ENCODE measurements around the gene ATXN2.
A peak's percentile ranks its signal among the peaks of the same experiment; 100 is the strongest.
"Not testable (repeated sequence)": the region's sequence is repeated elsewhere in the genome, so short reads cannot be mapped to it uniquely, and the experiment has no call there.

ATXN2 gene

DNA sequence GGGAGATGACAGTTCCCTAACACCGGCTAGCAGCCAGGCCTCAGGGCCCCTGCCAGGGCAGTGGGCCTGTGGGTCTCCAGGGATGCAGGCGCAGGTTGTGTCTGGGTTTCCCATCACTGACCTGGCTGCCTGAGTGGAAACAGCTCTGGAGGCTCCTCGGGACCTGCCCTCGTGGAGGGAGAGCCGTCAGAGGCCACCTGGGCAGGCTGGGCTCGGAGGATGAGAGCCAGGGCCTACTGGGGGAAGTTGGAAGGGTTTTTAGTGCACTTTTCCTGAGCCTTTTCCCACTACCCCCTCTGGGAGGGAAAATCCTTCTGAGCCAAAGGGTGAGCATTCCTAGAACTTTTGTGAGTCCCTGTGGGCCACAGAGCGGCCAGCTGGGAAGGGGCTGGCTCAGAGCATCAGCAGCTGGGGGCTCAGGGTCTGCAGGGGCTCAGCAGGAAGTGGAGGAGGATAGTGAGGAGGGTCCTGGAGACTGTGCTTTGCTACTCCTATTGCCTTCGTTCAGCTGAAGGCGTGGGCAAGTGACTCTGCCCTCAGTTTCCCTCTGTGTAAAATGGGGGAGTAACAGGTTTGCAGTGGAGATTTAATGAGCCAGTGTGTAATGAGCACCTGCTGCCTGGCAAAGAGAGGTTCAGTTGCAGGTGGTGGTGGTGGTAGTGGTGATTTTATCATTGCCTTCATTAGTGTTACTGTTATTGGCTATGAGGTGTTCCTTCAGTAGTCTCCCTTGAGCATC, 191.6 kb downstream of the ATXN2 start:
- DNase-seq (no peak), ATAC-seq (replicated peaks) (peak in 1 of 2 donors; percentile 4)
- Mint-ChIP-seq H3K4me3 (peak overlapping the region; percentile 83 to 85), H3K27ac (peak overlapping the region; percentile 99), H3K9me3 (no peaks in the 10 kb centered on the region), H3K36me3 (peaks cover 6 to 35% of the 10 kb centered on the region in 2 donors), H3K27me3 (no peaks in the 10 kb centered on the region), H3K4me1 (peaks cover 63 to 88% of the 10 kb centered on the region in 2 donors)

- DNase-seq (peak; percentile 86), ATAC-seq (replicated peaks) (peak; percentile 29 to 31)
- peaks cover 56 to 80% of the 10 kb centered on the region in 2 donors for H3K4me1 Mint-ChIP-seq
- H3K36me3 Mint-ChIP-seq, result peaks cover 6 to 29% of the 10 kb centered on the region in 2 donors
- peak overlapping the region; percentile 99 for H3K27ac Mint-ChIP-seq
- H3K9me3 Mint-ChIP-seq, result no peaks in the 10 kb centered on the region
- no peaks in the 10 kb centered on the region for H3K27me3 Mint-ChIP-seq
- H3K4me3 Mint-ChIP-seq, result peak overlapping the region; percentile 83 to 85
Measured at GRCh38 chr12:111406474-111407376, 192.4 kb downstream of the ATXN2 start.

GRCh38 chr12:111405859-111406473, 193.1 kb downstream of the ATXN2 start, which contains the start of gene SH2B3:
SH2B3 (plus strand) TSS chr12:111405923; CDS start chr12:111418146, 12,223 bp downstream.
- peak; percentile 0 to 1 for ATAC-seq (replicated peaks)
- H3K4me3 Mint-ChIP-seq, result peak within 1 kb of the TSS; percentile 85 to 86
- peaks cover 6 to 29% of the 10 kb centered on the region in 2 donors for H3K36me3 Mint-ChIP-seq
- no peaks in the 10 kb centered on the region for H3K9me3 Mint-ChIP-seq
- H3K27me3 Mint-ChIP-seq, result no peaks in the 10 kb centered on the region
- peaks cover 54 to 74% of the 10 kb centered on the region in 2 donors for H3K4me1 Mint-ChIP-seq
- peak within 1 kb of the TSS; percentile 99 for H3K27ac Mint-ChIP-seq
- no peak for DNase-seq

GRCh38 chr12:111405149-111405858, 193.8 kb downstream of the ATXN2 start:
- DNase-seq (peak; percentile 96), ATAC-seq (replicated peaks) (peak; percentile 60 to 68)
- H3K36me3 Mint-ChIP-seq, result peaks cover 5 to 29% of the 10 kb centered on the region in 2 donors
- no peaks in the 10 kb centered on the region for H3K9me3 Mint-ChIP-seq
- H3K4me1 Mint-ChIP-seq, result peaks cover 52 to 74% of the 10 kb centered on the region in 2 donors
- H3K27ac Mint-ChIP-seq, result peak overlapping the region; percentile 97
- H3K27me3 Mint-ChIP-seq, result no peaks in the 10 kb centered on the region
- H3K4me3 Mint-ChIP-seq, result peak overlapping the region; percentile 85 to 86

- peaks cover 2 to 5% of the 10 kb centered on the region in 2 donors for H3K9me3 Mint-ChIP-seq
- H3K4me3 Mint-ChIP-seq, result peak overlapping the region; percentile 85 to 86
- H3K27me3 Mint-ChIP-seq, result no peaks in the 10 kb centered on the region
- peaks cover 52 to 74% of the 10 kb centered on the region in 2 donors for H3K4me1 Mint-ChIP-seq
- peak overlapping the region; percentile 97 for H3K27ac Mint-ChIP-seq
- ATAC-seq (replicated peaks) (peak; percentile 8 to 11), DNase-seq (peak; percentile 71)
- peaks cover 6 to 30% of the 10 kb centered on the region in 2 donors for H3K36me3 Mint-ChIP-seq
Measured at GRCh38 chr12:111404362-111405148, 194.6 kb downstream of the ATXN2 start.

DNA sequence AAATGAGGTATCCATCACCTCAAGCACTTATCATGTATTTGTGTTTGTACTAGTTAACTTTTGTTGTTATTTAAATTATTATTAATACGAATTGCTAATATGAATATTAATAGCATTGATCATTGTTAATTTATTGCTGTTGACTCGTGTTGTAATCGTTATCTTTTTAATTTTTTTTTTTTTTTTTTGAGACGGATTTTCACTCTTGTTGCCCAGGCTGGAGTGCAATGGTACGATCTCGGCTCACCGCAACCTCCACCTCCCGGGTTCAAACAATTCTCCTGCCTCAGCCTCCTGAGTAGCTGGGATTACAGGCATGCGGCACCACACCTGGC, 196.7 kb downstream of the ATXN2 start:
- not testable (repeated sequence) for DNase-seq; H3K9me3 Mint-ChIP-seq; H3K27me3 Mint-ChIP-seq; ATAC-seq (replicated peaks)
- Mint-ChIP-seq H3K4me3 (peak overlapping the region in 1 of 2 donors; percentile 77), H3K4me1 (peaks cover 46 to 68% of the 10 kb centered on the region in 2 donors), H3K27ac (peak overlapping the region; percentile 97), H3K36me3 (peaks cover 5 to 17% of the 10 kb centered on the region in 2 donors)

All from stimulated activated naive B cell treated with anti-CD40 and anti-IgM and Interleukin-4, amounts not matched to agents 10 μg/mL and 1 μg/mL and 100 μg/mL, for 72 hours (primary cell).